DOHH2 (cell line): ENCODE data around the gene PSMB5.

Source experiments
- H3F3A ChIP-seq: fragments of 200-600 bp; sonication (generic), shearing (Covaris generic); 2 replicates; pipeline ENCODE4 v1.6.0; 2016; ENCODE audit warnings: antibody characterized with exemption, mild to moderate bottlenecking; ENCODE audit not compliant: control insufficient read depth, insufficient read depth
- H3K27ac ChIP-seq: fragments of 200-600 bp; sonication (generic); 2 replicates; pipeline ENCODE4 v1.5.1; 2014; ENCODE audit warnings: low read depth, mild to moderate bottlenecking, low read length, moderate library complexity
- H3K27me3 ChIP-seq: fragments of 200-600 bp; sonication (generic); 2 replicates; pipeline ENCODE4 v1.6.1; 2014; ENCODE audit warnings: mild to moderate bottlenecking, low read length, mixed read lengths; ENCODE audit not compliant: control insufficient read depth
- H3K36me3 ChIP-seq: fragments of 200-600 bp; sonication (generic); 2 replicates; pipeline ENCODE4 v1.6.1; 2014; ENCODE audit warnings: mild to moderate bottlenecking, low read length, moderate library complexity, mixed read lengths; ENCODE audit not compliant: control insufficient read depth
- H3K4me1 ChIP-seq: fragments of 200-600 bp; sonication (generic); 2 replicates; pipeline ENCODE4 v1.6.1; 2014; ENCODE audit warnings: mild to moderate bottlenecking, low read length, mixed read lengths; ENCODE audit not compliant: control insufficient read depth
- H3K4me2 ChIP-seq: fragments of 200-600 bp; sonication (generic); 2 replicates; pipeline ENCODE4 v1.6.0; 2014; ENCODE audit warnings: mild to moderate bottlenecking, low read length, moderate library complexity
- H3K4me3 ChIP-seq: fragments of 200-600 bp; sonication (generic); 2 replicates; pipeline ENCODE4 v1.5.1; 2014; ENCODE audit warnings: mild to moderate bottlenecking, low read length, mixed read lengths
- H3K79me2 ChIP-seq: fragments of 200-600 bp; sonication (generic); 2 replicates; pipeline ENCODE4 v1.6.1; 2014; ENCODE audit warnings: mild to moderate bottlenecking, low read length, mixed read lengths; ENCODE audit not compliant: control insufficient read depth
- H3K9me2 ChIP-seq: fragments of 200-600 bp; sonication (generic); replicated peaks from 2 replicates; pipeline ENCODE4 v1.6.1; 2014; ENCODE audit warnings: mild to moderate bottlenecking, low read length, mixed read lengths; ENCODE audit not compliant: control insufficient read depth
- H3K9me3 ChIP-seq: fragments of 200-600 bp; sonication (generic); 2 replicates; pipeline ENCODE4 v1.6.1; 2014; ENCODE audit warnings: antibody characterized with exemption, low read length, mixed read lengths; ENCODE audit not compliant: control insufficient read depth, insufficient read depth
- H4K20me1 ChIP-seq: fragments of 200-600 bp; sonication (generic); 2 replicates; pipeline ENCODE4 v1.6.0; 2014; ENCODE audit warnings: low read depth, mild to moderate bottlenecking, antibody characterized with exemption, low read length, moderate library complexity; ENCODE audit not compliant: control insufficient read depth, insufficient read depth
- EZH2phosphoT487 ChIP-seq: fragments of 200-600 bp; sonication (generic); IDR thresholded peaks from 2 replicates; pipeline ENCODE4 v1.6.1; 2017; ENCODE audit warnings: borderline replicate concordance, mild to moderate bottlenecking, antibody characterized with exemption, low read length, moderate library complexity, mixed read lengths
- TF ChIP-seq, protein P1 (sequence below): fragments of 200-600 bp; sonication (generic); IDR thresholded peaks from one replicate; pipeline ENCODE4 v1.5.1; 2014; ENCODE audit warnings: antibody characterized with exemption, mild to moderate bottlenecking, low read depth, low read length; ENCODE audit not compliant: poor library complexity, severe bottlenecking

Gene PSMB5

DNA sequence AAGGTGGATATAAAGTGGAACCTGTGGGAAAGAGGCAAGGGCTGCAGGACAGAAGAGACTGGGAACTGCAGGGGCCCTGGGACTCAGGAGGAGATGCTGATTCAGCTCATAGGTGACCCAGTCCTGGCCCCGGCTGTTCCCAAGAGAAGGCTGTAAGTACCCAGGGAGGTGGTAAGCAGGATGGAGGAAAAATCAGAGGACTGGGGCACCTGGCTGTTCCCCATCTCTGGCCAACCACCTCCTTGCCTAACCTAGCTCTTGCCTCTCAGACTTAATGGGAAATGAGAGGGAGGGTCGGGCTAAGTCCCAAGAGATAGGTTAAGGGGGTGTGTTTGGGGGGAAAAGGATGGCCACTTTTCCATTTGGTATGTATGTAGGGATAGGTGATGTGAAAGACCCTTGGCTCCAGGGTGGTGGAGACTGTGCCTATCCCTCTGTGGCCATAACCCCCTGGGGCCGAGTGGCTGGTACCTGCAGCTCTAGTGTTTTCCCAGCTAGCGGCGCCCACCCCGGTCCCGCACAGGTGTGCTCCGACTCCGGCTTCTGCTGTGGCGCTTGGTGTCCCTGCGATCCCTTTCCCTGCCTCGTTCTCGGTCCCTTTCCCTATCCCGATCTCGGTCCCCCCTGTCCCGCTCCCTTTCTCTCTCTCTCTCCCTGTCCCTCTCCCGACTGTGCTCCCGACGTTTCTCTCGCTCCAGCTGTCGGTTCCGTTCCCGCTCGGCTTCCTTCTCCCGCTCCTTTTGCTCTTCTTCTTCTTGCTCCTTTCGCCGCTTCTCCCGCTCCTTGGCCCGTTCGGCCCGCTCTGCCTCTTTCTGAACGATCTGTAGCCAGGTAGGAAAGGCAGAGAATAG lies 24.2 kb upstream of the PSMB5 start:
- Histone ChIP-seq H3K36me3 (peaks cover 45% of the 10 kb centered on the region), H3K4me1 (peaks cover 26% of the 10 kb centered on the region), H3K79me2 (no peaks in the 10 kb centered on the region), H3K9me2 (no peaks in the 10 kb centered on the region), H3K27ac (no peak overlapping the region; the same call in 1 of the 2 replicates), H4K20me1 (no peaks in the 10 kb centered on the region), H3F3A (peaks cover 30% of the 10 kb centered on the region), H3K4me3 (no peak overlapping the region), H3K27me3 (peaks cover 6% of the 10 kb centered on the region; the same call in 1 of the 2 replicates), H3K4me2 (no peak overlapping the region), H3K9me3 (no peaks in the 10 kb centered on the region)
- TF ChIP-seq, protein P1, sequence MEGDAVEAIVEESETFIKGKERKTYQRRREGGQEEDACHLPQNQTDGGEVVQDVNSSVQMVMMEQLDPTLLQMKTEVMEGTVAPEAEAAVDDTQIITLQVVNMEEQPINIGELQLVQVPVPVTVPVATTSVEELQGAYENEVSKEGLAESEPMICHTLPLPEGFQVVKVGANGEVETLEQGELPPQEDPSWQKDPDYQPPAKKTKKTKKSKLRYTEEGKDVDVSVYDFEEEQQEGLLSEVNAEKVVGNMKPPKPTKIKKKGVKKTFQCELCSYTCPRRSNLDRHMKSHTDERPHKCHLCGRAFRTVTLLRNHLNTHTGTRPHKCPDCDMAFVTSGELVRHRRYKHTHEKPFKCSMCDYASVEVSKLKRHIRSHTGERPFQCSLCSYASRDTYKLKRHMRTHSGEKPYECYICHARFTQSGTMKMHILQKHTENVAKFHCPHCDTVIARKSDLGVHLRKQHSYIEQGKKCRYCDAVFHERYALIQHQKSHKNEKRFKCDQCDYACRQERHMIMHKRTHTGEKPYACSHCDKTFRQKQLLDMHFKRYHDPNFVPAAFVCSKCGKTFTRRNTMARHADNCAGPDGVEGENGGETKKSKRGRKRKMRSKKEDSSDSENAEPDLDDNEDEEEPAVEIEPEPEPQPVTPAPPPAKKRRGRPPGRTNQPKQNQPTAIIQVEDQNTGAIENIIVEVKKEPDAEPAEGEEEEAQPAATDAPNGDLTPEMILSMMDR, result no peak
- no peak for TF ChIP-seq EZH2phosphoT487

DNA sequence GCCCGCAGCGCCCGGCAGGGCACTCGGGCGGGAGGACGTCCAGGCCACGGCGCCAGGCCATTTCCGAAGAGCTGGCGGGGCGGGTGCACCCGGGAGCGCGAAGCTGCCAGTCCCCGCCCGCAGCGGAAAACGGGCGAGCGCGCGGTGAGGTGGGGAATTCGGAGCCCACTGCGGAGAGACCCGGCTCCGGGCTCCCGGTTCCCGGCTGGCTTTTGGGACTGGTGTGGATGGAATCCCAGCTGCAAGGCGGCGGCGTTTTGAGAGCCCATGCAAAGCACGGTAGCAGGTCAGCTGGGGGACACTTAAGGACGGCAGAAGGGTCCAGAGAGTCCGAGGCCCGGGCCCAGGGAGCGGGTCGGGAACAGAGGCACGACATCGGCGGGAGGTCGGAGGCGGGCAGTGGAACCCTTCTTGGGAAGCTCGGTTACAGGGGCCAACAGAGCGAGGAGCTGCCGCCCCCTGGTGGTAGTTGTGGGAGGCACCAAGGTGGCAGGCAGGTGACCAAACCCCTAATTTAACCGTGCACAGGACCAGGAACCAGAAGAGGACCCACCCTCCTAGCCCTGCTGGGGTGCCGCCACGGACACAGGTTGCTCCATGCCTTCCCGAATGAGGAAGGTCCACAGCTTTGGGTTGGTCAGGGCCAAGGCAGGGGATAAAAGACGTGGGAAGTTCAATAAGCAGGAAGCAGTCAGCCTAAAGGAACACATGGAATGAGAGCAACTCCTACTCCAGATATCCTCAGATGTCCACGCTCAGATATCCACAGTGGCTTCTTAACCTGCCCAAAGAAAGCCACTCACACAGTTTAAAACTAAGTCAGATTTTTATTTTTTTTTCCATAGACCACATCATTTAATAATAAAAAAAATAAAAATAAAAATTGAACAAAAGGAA lies 23.3 kb upstream of the PSMB5 start:
- Histone ChIP-seq H3F3A (peaks cover 30% of the 10 kb centered on the region), H3K9me2 (no peaks in the 10 kb centered on the region), H3K36me3 (peaks cover 36% of the 10 kb centered on the region), H3K4me3 (peak overlapping the region; percentile 76), H3K4me2 (peak overlapping the region; percentile 95), H4K20me1 (no peaks in the 10 kb centered on the region), H3K27ac (no peak overlapping the region), H3K79me2 (no peaks in the 10 kb centered on the region), H3K4me1 (peaks cover 26% of the 10 kb centered on the region), H3K9me3 (no peaks in the 10 kb centered on the region), H3K27me3 (peaks cover 6% of the 10 kb centered on the region; the same call in 1 of the 2 replicates)
- TF ChIP-seq, protein P1, result peak; percentile 96
- no peak for TF ChIP-seq EZH2phosphoT487

- peaks cover 28% of the 10 kb centered on the region for H3K36me3 ChIP-seq
- peaks cover 6% of the 10 kb centered on the region; the same call in 1 of the 2 replicates for H3K27me3 ChIP-seq
- TF ChIP-seq, protein P1, result no peak
- TF ChIP-seq EZH2phosphoT487, result no peak
- no peak within 1 kb of the TSS for H3K27ac ChIP-seq
- H3K4me2 ChIP-seq, result peak within 1 kb of the TSS; percentile 95
- no peaks in the 10 kb centered on the region for H3K9me3 ChIP-seq
- no peaks in the 10 kb centered on the region for H3K9me2 ChIP-seq
- H3K4me1 ChIP-seq, result peaks cover 26% of the 10 kb centered on the region
- H4K20me1 ChIP-seq, result no peaks in the 10 kb centered on the region
- no peaks in the 10 kb centered on the region for H3K79me2 ChIP-seq
- peaks cover 26% of the 10 kb centered on the region for H3F3A ChIP-seq
- H3K4me3 ChIP-seq, result peak within 1 kb of the TSS; percentile 76
Measured at GRCh38 chr14:23056956-23057756, 22.5 kb upstream of the PSMB5 start, which contains the start of gene CDH24. Gene CDH24 (minus strand): TSS chr14:23057520. CDS start chr14:23055733, 1,787 bp downstream.
